PC-9 (cell line): Measurements from ENCODE around the gene B3GLCT. TPM values are rescaled to one million over a fixed set of nuclear protein-coding genes. Genes with fewer than 3 reads are reported as not detected.

Experiments
- BruUV-seq: library from RNA; stranded (reverse); fragments of 400-500 nt; replicated peaks from 2 replicates; lab custom pipeline; 2021; lab: Mats Ljungman, UMichigan
- CTCF ChIA-PET: fragments of 300-600 bp; sonication (Branson Sonifier 250); formaldehyde crosslinking; loops from one replicate; lab custom pipeline; 2022; ENCODE audit warnings: antibody characterized with exemption; lab: Charles Lee
- POLR2A ChIA-PET: fragments of 300-600 bp; sonication (Branson Sonifier 250); formaldehyde crosslinking; loops from one replicate; lab custom pipeline; 2022; ENCODE audit warnings: antibody characterized with exemption; ENCODE audit not compliant: unreplicated experiment; lab: Charles Lee
- DNase-seq, 2 experiments: peaks; one replicate each; pipeline versions ENCODE4 v3.0.0 to v3.0.0-alpha.2; 2015 to 2022; ENCODE audit warnings: mixed read lengths in 1 of 2
- H2AFZ ChIP-seq: fragments of 200-600 bp; sonication (generic); 2 replicates; pipeline ENCODE4 v1.8.1; 2017; ENCODE audit warnings: antibody characterized with exemption
- H3F3A ChIP-seq: fragments of 200-600 bp; sonication (generic); 2 replicates; pipeline ENCODE4 v1.8.1; 2017; ENCODE audit warnings: antibody characterized with exemption, mild to moderate bottlenecking, low read depth; ENCODE audit not compliant: insufficient read depth
- H3K27ac ChIP-seq: fragments of 200-600 bp; sonication (generic); 2 replicates; pipeline ENCODE4 v1.6.1; 2016; ENCODE audit warnings: mixed run types
- H3K27me3 ChIP-seq: fragments of 200-600 bp; sonication (generic); 2 replicates; pipeline ENCODE4 v1.6.1; 2016; ENCODE audit warnings: low read depth, mixed run types; ENCODE audit not compliant: insufficient read depth
- H3K36me3 ChIP-seq: fragments of 200-600 bp; sonication (generic); 2 replicates; pipeline ENCODE4 v1.6.1; 2016; ENCODE audit warnings: low read depth, mixed run types
- H3K4me1 ChIP-seq: fragments of 200-600 bp; sonication (generic); replicated peaks from 2 replicates; pipeline ENCODE4 v1.6.1; 2016; ENCODE audit warnings: mixed run types; ENCODE audit not compliant: insufficient read depth
- H3K4me2 ChIP-seq: fragments of 200-600 bp; sonication (generic); 2 replicates; pipeline ENCODE4 v1.6.1; 2017; ENCODE audit warnings: mixed run types
- H3K4me3 ChIP-seq: fragments of 200-600 bp; sonication (generic); 2 replicates; pipeline ENCODE4 v1.6.1; 2016; ENCODE audit warnings: mixed run types
- H3K79me2 ChIP-seq: fragments of 200-600 bp; sonication (generic); 2 replicates; pipeline ENCODE4 v1.6.1; 2017; ENCODE audit warnings: low read depth, mixed run types
- H3K9me2 ChIP-seq: fragments of 200-600 bp; sonication (generic); 2 replicates; pipeline ENCODE4 v1.8.1; 2017; ENCODE audit warnings: mild to moderate bottlenecking; ENCODE audit not compliant: insufficient read depth
- H3K9me3 ChIP-seq: fragments of 200-600 bp; sonication (generic); 2 replicates; pipeline ENCODE4 v1.8.1; 2016; ENCODE audit warnings: low read depth; ENCODE audit not compliant: insufficient read depth
- H4K20me1 ChIP-seq: fragments of 200-600 bp; sonication (generic); 2 replicates; pipeline ENCODE4 v1.8.1; 2017; ENCODE audit not compliant: insufficient read depth
- CTCF ChIP-seq: fragments of 200-600 bp; sonication (generic); conservative IDR thresholded peaks from 2 replicates; pipeline ENCODE4 v1.6.1; 2017; ENCODE audit warnings: mixed run types, antibody characterized with exemption, mild to moderate bottlenecking, moderate library complexity
- EZH2 ChIP-seq: fragments of 200-600 bp; sonication (generic); IDR thresholded peaks from 2 replicates; pipeline ENCODE4 v1.8.0; 2017; ENCODE audit warnings: antibody characterized with exemption, low read depth
- intact Hi-C: fragments of 100-400 bp; cut with micrococcal nuclease; formaldehyde crosslinking; loops from one replicate; pipeline ENCODE4 v1.10.0; 2022; ENCODE audit not compliant: unreplicated experiment
- total RNA-seq: library from RNA; stranded (reverse); gene quantifications from 2 replicates; pipeline ENCODE4 v1.2.3, GENCODE V29; 2021

B3GLCT gene
- total RNA-seq, 1 experiment from 2014 or later: 5.4 TPM

GRCh38 chr13:31223215-31223614 is 23.4 kb downstream of the B3GLCT start:
- DNase-seq: no peak
- Histone ChIP-seq H3K4me3 (no peak overlapping the region), H4K20me1 (no peaks in the 10 kb centered on the region), H2AFZ (no peak overlapping the region), H3K36me3 (no peaks in the 10 kb centered on the region), H3F3A (no peaks in the 10 kb centered on the region), H3K4me1 (no peaks in the 10 kb centered on the region), H3K79me2 (no peaks in the 10 kb centered on the region), H3K9me2 (no peaks in the 10 kb centered on the region), H3K27me3 (no peaks in the 10 kb centered on the region), H3K27ac (no peak overlapping the region), H3K4me2 (no peak overlapping the region), H3K9me3 (no peaks in the 10 kb centered on the region)
- intact Hi-C loops: no loop called here
- ChIA-PET CTCF (no interaction called here), POLR2A (interaction anchor here (0.6 kb wide), 1 partner anchor 1704 kb away, joined by 5 read pairs; no protein-coding TSS in a partner anchor)
- TF ChIP-seq CTCF: no peak
- no peak for TF ChIP-seq EZH2
- BruUV-seq: no TSS peak

- H3K36me3 ChIP-seq: no peaks in the 10 kb centered on the region
- H3K4me3 ChIP-seq: no peak overlapping the region
- no peak for DNase-seq
- ChIA-PET POLR2A (interaction anchor here (0.6 kb wide), 1 partner anchor 1704 kb away, joined by 5 read pairs; no protein-coding TSS in a partner anchor), CTCF (no interaction called here)
- H3K79me2 ChIP-seq: no peaks in the 10 kb centered on the region
- no peak overlapping the region for H3K4me2 ChIP-seq
- intact Hi-C loops: no loop called here
- no peak overlapping the region for H2AFZ ChIP-seq
- no peaks in the 10 kb centered on the region for H3K27me3 ChIP-seq
- H3K4me1 ChIP-seq: no peaks in the 10 kb centered on the region
- no peaks in the 10 kb centered on the region for H3K9me3 ChIP-seq
- no peaks in the 10 kb centered on the region for H4K20me1 ChIP-seq
- no TSS peak for BruUV-seq
- TF ChIP-seq CTCF (no peak), EZH2 (no peak)
- H3K9me2 ChIP-seq: no peaks in the 10 kb centered on the region
- H3F3A ChIP-seq: no peaks in the 10 kb centered on the region
- no peak overlapping the region for H3K27ac ChIP-seq
Observed at GRCh38 chr13:31223640-31224039, 23.9 kb downstream of the B3GLCT start.

GRCh38 chr13:31224174-31224669 is 24.4 kb downstream of the B3GLCT start:
- intact Hi-C loops: no loop called here
- no peaks in the 10 kb centered on the region for H3K36me3 ChIP-seq
- H3K4me2 ChIP-seq: no peak overlapping the region
- H3K79me2 ChIP-seq: no peaks in the 10 kb centered on the region
- H3K27me3 ChIP-seq: no peaks in the 10 kb centered on the region
- no peaks in the 10 kb centered on the region for H3K9me3 ChIP-seq
- no peaks in the 10 kb centered on the region for H3K9me2 ChIP-seq
- ChIA-PET POLR2A (no interaction called here), CTCF (no interaction called here)
- no peaks in the 10 kb centered on the region for H3K4me1 ChIP-seq
- TF ChIP-seq CTCF: no peak
- TF ChIP-seq EZH2: no peak
- no peak overlapping the region for H3K4me3 ChIP-seq
- no peak overlapping the region for H3K27ac ChIP-seq
- H3F3A ChIP-seq: no peaks in the 10 kb centered on the region
- no peak overlapping the region for H2AFZ ChIP-seq
- no TSS peak for BruUV-seq
- no peaks in the 10 kb centered on the region for H4K20me1 ChIP-seq
- DNase-seq: no peak
